Fibroblast of gingiva (primary cell): ENCODE measurements around the gene TMEM89.
A peak's percentile ranks its signal among the peaks of the same experiment; 100 is the strongest.

ENCODE experiments used
- DNase-seq: peaks from one replicate; pipeline ENCODE4 v3.0.0-alpha.2; 2011; ENCODE audit warnings: low read depth

TMEM89 gene

GRCh38 chr3:48641396-48641795 is 19.8 kb upstream of the TMEM89 start:
- no peak for DNase-seq

- no peak for DNase-seq
Measured at GRCh38 chr3:48639944-48640606, 18.5 kb upstream of the TMEM89 start.

- DNase-seq, result no peak
Measured at GRCh38 chr3:48637305-48637704, 15.7 kb upstream of the TMEM89 start.

GRCh38 chr3:48636149-48636655 is 14.6 kb upstream of the TMEM89 start:
- DNase-seq, result no peak

GRCh38 chr3:48635222-48636021 is 13.9 kb upstream of the TMEM89 start, which contains the start of gene SLC26A6:
TSS of gene SLC26A6 (minus strand) at chr3:48635461. CDS start at chr3:48635393, 68 bp downstream.
- peak; percentile 95 for DNase-seq

- peak; percentile 48 for DNase-seq
Measured at GRCh38 chr3:48634661-48635221, 13.2 kb upstream of the TMEM89 start.

GRCh38 chr3:48633743-48634142 is 12.2 kb upstream of the TMEM89 start:
- no peak for DNase-seq

- no peak for DNase-seq
Measured at GRCh38 chr3:48633256-48633655, 11.7 kb upstream of the TMEM89 start.

- no peak for DNase-seq
Measured at GRCh38 chr3:48631516-48632448, 10.2 kb upstream of the TMEM89 start.

GRCh38 chr3:48630833-48631232 is 9.3 kb upstream of the TMEM89 start:
- no peak for DNase-seq

- no peak for DNase-seq
Measured at GRCh38 chr3:48630407-48630806, 8.8 kb upstream of the TMEM89 start.

GRCh38 chr3:48629894-48630293 is 8.3 kb upstream of the TMEM89 start:
- DNase-seq, result no peak

GRCh38 chr3:48628277-48629017 is 6.9 kb upstream of the TMEM89 start:
- DNase-seq, result no peak

GRCh38 chr3:48625600-48625999 is 4.0 kb upstream of the TMEM89 start:
- no peak for DNase-seq

- DNase-seq, result no peak
Measured at GRCh38 chr3:48624767-48625166, 3.2 kb upstream of the TMEM89 start.

- DNase-seq, result no peak
Measured at GRCh38 chr3:48623851-48624547, 2.4 kb upstream of the TMEM89 start.

- no peak for DNase-seq
Measured at GRCh38 chr3:48619541-48620524, 1.7 kb downstream of the TMEM89 start.

GRCh38 chr3:48617559-48617958 is 4.0 kb downstream of the TMEM89 start:
- no peak for DNase-seq

- DNase-seq, result peak; percentile 85
Measured at GRCh38 chr3:48614044-48614443, 7.5 kb downstream of the TMEM89 start.
